Kidney glomerular epithelial cell (primary cell): Measurements from ENCODE around the gene HSPB7.

Experiments used
- DNase-seq: peaks from one replicate; lab custom pipeline; 2025; lab: John Stamatoyannopoulos, UW

HSPB7 gene

DNA sequence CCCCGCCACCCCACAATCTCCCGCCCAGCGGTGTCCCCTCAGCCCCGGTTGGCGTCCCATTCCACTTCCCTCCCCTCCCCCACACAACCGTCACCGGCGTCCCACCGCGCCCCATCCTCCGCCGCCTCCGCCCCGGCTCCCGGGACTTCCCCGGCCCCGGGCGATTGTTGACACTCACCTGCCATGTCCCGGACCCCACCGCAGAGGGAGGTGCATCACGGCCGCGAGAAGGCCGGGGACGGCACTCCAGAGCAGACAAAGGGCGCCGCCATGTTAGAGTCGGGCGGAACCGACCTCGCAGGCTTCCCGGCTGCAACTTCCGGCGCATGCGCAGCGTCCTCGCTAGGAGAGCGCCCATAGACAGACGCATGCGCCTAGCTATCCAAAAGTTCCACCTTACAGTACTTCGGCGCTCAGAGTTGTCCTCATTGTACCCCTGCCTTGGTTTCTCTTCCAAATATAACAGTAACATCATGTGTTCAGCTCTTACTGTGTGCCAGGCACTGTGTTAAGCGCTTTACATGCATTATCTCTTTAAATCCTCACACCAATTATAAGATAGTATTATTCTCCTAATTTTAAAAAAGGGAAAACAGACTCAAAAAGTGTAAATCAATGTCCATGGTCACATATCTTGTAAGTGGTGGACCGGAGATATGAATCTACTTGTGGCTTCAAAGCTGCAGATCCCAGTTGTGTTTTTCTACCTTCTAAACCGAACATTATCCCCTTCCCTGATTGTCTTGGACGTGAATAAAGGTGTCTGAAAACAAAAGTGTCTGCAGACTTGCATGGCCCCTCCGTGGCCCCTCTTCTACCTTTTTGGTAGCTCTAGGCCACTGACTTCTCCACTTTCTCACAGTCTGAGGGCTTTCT lies 41.8 kb downstream of the HSPB7 start, which contains the start of gene ZBTB17:
ZBTB17 (minus strand) TSS at position 297 of the 876 bp plus-strand sequence. CDS start 27,606 bp downstream, outside the sequence.
- peak; percentile 93 for DNase-seq

DNA sequence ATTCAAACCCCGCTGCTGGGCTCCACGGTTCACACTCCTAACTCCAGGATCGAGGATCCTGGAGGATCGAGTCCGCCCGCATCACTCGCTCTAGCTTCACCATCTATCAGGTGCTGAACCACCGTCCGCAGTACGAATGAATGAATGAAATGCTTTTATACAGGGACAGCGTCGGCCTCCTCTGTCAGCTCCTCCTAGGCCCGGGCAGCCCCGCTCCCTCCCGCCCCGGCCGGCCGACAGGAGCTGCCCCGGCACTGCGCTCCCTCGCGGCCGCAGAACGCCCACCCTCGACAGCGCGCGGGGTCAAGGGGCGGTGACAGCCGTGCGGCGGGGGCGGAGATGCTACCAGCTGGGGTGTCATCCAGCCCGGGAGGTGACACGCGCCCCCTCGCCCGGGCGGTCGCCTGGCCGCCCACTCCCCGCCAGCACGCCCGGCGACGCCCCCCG lies 42.5 kb downstream of the HSPB7 start:
- DNase-seq, result peak; percentile 51

DNA sequence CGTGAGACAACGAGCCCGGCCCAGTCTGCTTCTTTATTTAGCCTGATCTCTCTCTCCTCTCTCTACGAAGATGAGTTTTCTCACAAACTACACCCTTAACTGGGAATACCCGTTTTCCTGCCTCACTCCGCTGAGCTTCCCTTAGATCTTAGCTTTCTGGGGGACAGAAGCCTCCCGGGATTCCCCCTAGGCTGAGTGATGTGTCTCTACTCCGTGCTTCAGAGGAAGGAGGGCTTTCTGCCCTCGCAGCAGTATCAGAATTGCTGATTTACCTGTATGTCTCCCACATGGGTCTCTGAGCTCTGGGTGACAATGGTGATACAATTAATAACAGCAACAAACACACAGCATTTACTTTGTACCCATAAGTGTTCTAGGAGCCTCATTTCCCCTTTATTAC lies 43.0 kb downstream of the HSPB7 start:
- DNase-seq, result no peak

DNA sequence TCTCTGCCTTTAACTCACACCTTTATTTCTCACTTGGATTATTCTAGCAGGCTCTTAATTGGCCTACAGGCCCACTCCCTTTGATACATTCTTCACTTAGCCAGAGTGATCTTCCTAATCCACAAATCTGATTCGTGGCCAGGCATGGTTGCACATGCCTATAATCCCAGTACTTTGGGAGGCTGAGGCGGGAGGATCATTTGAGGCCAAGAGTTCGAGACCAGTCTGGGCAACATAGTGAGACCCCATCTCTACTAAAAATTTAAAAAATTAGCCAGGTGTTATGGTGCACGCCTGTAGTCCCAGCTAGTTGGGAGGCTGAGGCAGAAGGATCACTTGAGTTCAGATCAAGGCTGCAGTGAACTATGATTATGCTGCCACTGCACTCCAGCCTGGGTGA lies 44.1 kb downstream of the HSPB7 start:
- DNase-seq, result no peak

DNA sequence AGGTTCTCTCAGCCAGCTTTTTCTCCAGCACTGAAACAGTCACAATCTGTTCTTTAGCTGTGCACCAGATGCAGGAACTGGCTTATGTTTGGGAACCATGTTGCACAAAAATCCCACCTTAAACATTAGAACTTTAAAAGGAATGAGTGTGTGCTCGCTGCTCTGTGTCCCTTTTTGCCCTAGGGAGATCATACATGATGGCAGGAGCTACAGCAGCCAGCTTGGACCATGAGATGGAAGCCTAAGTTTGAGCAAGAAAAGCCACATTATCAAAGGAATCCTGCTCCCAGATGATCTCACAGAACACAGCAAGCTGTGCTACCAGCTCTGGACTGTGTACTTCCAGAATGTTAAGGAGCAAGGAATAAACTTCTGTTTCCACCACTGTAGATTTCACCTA lies 45.4 kb downstream of the HSPB7 start:
- no peak for DNase-seq

DNA sequence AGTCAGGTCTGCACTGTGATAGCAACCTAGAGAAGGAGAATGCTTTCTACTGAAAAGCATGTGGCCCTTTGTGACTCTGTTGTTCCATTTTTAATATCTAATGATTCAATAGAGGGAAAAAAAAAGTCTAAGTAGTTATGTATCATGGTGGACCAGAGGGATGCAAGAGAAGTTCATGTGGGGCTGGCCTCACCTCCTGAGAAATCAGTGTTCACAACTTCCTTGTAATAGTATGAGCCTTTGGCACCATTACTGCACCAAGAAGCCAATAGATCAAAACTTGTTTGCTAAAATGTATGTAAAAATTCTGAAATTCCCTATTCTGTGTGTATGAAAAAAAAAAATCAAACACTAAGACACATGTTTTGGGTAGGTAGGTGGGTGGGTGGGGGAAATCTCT lies 46.9 kb downstream of the HSPB7 start:
- no peak for DNase-seq

DNA sequence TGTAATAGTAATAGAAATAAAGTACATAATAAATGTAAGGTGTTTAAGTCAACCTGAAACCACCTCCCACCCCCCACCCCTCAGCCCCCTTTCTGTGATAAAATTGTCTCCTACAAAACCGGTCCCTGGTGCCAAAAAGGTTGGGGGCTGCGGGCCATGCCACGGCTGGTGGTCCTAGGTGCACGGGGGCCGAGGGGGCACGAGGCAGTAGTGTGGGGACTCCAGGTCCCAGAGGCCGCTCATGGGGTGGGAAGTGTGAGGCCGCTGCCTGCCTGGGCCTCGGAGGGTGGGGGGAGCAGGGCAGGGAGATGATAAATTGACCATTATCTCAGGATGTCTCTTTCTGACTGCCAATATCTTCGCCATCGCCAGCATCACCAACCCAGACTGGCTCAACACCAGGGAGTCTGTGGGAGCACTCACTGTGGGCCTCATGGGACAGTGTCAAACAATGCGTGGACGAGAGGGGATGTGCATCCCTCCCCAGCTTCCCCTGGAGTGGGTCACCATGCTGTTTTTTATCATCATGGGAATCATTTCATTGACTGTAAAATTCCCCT lies 48.4 kb downstream of the HSPB7 start:
- no peak for DNase-seq

DNA sequence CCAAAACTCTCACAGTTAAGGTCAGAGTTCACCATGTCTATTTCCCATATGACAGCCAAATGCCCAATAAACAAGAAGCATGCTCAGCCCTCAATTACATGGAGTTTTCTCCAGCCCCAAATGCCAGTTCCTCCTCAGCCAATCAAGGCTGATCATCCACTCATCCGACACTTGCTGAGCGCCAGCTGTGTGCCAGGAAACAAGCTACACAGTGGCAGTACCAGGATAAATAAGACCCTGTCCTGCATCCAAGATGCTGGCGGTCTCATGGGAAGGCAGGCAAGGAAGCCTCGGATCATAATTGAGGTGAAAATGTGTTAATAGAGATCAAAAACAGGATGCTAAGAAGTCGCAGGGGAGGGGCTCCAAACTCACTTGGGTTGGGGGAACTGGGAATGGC lies 49.7 kb downstream of the HSPB7 start:
- no peak for DNase-seq

DNA sequence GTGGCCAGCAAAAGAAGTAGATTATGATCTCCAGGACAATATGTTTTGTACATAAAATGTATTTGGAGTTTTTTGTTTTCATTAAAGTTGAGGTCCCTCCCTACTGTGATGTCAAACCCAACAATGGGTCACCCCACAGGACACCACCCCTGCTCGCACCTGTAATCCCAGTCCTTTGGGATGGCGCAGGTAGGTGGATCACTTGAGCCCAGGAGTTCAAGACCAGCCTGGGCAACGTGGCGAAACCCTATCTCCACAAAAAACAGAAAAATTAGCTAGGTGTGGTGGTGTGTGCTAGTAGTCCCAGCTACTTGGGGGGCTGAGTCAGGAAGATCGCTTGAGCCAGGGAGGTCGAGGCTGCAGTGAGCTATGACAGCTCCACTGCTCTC lies 50.9 kb downstream of the HSPB7 start:
- DNase-seq, result no peak

DNA sequence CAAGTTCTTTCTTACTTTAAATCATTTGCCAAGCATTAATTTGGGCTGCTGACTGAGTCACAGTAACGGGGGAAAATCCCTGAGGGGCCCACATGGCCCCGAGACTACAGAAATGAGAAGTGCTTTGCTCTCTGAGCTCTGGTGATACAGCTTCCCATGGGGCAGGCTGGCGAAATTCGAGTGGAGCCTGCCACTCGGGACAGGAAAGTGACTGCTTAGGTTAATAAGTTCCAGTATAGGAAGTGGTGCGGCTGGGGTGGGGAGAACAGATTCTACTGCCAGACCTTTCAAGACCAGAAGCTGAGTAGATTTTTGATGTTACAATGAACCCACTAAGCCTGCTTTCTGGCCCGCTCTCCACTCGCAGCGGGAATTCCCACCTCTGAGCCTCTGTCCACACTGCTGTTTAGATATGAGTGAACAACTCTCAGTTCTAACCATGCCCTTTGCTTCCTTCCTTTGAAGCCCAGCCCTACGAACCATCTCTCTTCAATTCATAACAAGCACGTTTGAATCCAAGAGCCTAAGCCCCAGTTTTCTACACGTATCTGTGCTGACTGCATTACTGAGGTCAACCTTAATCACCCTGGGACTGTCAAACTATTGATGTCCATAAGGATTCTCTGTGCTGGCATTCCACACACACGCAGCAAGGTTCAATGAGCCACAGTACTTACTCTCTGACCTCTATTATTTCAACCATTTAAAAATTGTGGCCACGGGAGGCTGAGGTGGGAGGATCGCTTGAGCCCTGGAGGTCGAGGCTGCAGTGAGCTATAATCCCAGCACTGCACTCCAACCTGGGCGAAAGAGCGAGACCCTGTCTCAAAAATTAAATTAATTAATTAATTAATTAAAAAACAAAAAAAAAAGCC lies 51.5 kb downstream of the HSPB7 start:
- DNase-seq, result no peak

DNA sequence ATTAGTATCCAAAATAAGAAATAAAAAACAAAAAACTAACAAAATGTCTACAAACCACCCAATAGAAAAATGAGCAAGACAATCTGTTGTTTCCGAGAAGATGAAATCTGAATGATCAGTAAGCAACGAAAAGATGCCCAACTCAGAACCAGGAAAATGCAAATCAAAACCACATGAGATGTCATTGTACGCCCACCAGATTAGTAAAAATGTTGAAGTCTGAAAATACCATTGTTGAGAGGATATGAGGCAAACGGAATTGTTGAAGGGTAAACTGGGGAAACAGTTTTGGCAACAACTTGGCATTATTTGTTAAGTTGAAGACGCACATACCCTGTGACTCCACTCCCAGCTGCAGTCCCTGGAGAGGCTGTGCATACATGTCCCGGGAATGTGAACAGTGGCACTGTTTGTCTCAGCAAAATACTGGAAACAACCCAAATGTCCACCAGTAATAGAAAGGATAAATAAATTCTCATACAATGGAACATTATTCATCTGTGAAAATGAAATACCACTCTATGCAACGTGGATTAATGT lies 52.5 kb downstream of the HSPB7 start:
- no peak for DNase-seq
